GM12892 (cell line): Measurements from ENCODE around the gene CRYBA4.

Experiments
- POLR2A ChIP-seq: IDR thresholded peaks from 2 replicates; pipeline ENCODE4 v1.6.1; 2011; ENCODE audit warnings: low read depth, low read length, control low read depth
- POLR2AphosphoS5 ChIP-seq: IDR thresholded peaks from 2 replicates; pipeline ENCODE4 v1.6.1; 2011; ENCODE audit warnings: low read depth, low read length, control low read depth
- TAF1 ChIP-seq: IDR thresholded peaks from 2 replicates; pipeline ENCODE4 v1.6.1; 2011; ENCODE audit warnings: low read depth, mild to moderate bottlenecking, control low read depth, low read length, borderline replicate concordance

- TF ChIP-seq POLR2A = no peak
- TF ChIP-seq POLR2AphosphoS5 = no peak
- no peak for TF ChIP-seq TAF1
These were observed 24.4 kb downstream of the CRYBA4 start for GRCh38 chr22:26646158-26646557.
